Loucy (cell line): ENCODE data around the gene JPH4.

Experiments
- H2AFZ ChIP-seq: fragments of 200-600 bp; sonication (generic); 2 replicates; pipeline ENCODE4 v1.6.0; 2016; ENCODE audit warnings: antibody characterized with exemption, mild to moderate bottlenecking, low read length, moderate library complexity
- H3F3A ChIP-seq: fragments of 200-600 bp; 2 replicates; pipeline ENCODE4 v1.6.0; 2016; ENCODE audit warnings: antibody characterized with exemption, low read depth, mild to moderate bottlenecking
- H3K27me3 ChIP-seq: fragments of 200-600 bp; sonication (generic); 2 replicates; pipeline ENCODE4 v1.6.1; 2014; ENCODE audit warnings: low read length, mild to moderate bottlenecking; ENCODE audit not compliant: insufficient read depth, poor library complexity, severe bottlenecking
- H3K36me3 ChIP-seq: fragments of 200-600 bp; sonication (generic); 2 replicates; pipeline ENCODE4 v1.6.1; 2016; ENCODE audit warnings: low read length; ENCODE audit not compliant: insufficient read depth
- H3K4me1 ChIP-seq: fragments of 200-600 bp; sonication (generic); 2 replicates; pipeline ENCODE4 v1.5.1; 2014; ENCODE audit warnings: low read length, mild to moderate bottlenecking; ENCODE audit not compliant: insufficient read depth, poor library complexity, severe bottlenecking
- H3K4me2 ChIP-seq: fragments of 200-600 bp; sonication (generic); 2 replicates; pipeline ENCODE4 v1.6.0; 2014; ENCODE audit warnings: antibody characterized with exemption, low read length, low read depth, mild to moderate bottlenecking; ENCODE audit not compliant: poor library complexity, severe bottlenecking
- H3K4me3 ChIP-seq: fragments of 200-600 bp; sonication (generic); 2 replicates; pipeline ENCODE4 v1.5.1; 2014; ENCODE audit warnings: low read length, mild to moderate bottlenecking, mixed read lengths; ENCODE audit not compliant: poor library complexity, severe bottlenecking
- H3K79me2 ChIP-seq: fragments of 200-600 bp; sonication (generic); 2 replicates; pipeline ENCODE4 v1.6.1; 2014; ENCODE audit warnings: low read length; ENCODE audit not compliant: insufficient read depth
- H3K9ac ChIP-seq: fragments of 200-600 bp; sonication (generic); 2 replicates; pipeline ENCODE4 v1.6.0; 2014; ENCODE audit warnings: mild to moderate bottlenecking, low read depth, low read length, moderate library complexity; ENCODE audit not compliant: poor library complexity, severe bottlenecking
- H3K9me2 ChIP-seq: fragments of 200-600 bp; sonication (generic); replicated peaks from 2 replicates; pipeline ENCODE4 v1.6.1; 2016; ENCODE audit warnings: low read depth, low read length, mixed read lengths
- H3K9me3 ChIP-seq: fragments of 200-600 bp; sonication (generic); 2 replicates; pipeline ENCODE4 v1.6.1; 2014; ENCODE audit warnings: mild to moderate bottlenecking, antibody characterized with exemption, low read length, low read depth; ENCODE audit not compliant: insufficient read depth
- H4K20me1 ChIP-seq: fragments of 200-600 bp; sonication (generic); 2 replicates; pipeline ENCODE4 v1.6.0; 2014; ENCODE audit warnings: antibody characterized with exemption, low read length, mild to moderate bottlenecking; ENCODE audit not compliant: insufficient read depth, poor library complexity, severe bottlenecking
- EZH2phosphoT487 ChIP-seq: fragments of 200-600 bp; IDR thresholded peaks from 2 replicates; pipeline ENCODE4 v1.6.1; 2018; ENCODE audit warnings: antibody characterized with exemption, mild to moderate bottlenecking, moderate library complexity, borderline replicate concordance
- TF ChIP-seq, protein P1 (sequence below): fragments of 200-600 bp; sonication (generic); conservative IDR thresholded peaks from 2 replicates; pipeline ENCODE4 v1.5.1; 2014; ENCODE audit warnings: mild to moderate bottlenecking, antibody characterized with exemption, low read length

JPH4 gene

DNA sequence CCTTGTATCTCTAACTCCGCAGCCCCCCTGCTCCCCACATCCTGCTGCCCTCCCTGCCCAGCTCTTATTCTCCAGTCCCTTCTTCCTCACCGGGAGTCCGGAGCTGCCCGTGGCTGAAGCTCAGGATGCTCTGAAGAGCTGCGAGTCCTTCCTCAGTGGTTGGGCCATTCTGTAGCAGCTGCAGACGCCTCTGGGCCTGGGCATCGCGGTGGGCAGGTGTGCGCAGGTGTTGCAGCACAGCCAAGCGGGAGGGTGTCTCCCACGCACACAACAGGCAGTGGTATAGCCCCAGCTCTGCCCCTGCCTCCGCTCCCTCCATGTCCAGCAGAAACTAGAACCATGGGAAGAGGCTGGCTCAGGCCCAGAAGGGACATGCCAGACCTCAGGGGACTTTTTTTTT lies 47.2 kb downstream of the JPH4 start:
- TF ChIP-seq, protein P1, sequence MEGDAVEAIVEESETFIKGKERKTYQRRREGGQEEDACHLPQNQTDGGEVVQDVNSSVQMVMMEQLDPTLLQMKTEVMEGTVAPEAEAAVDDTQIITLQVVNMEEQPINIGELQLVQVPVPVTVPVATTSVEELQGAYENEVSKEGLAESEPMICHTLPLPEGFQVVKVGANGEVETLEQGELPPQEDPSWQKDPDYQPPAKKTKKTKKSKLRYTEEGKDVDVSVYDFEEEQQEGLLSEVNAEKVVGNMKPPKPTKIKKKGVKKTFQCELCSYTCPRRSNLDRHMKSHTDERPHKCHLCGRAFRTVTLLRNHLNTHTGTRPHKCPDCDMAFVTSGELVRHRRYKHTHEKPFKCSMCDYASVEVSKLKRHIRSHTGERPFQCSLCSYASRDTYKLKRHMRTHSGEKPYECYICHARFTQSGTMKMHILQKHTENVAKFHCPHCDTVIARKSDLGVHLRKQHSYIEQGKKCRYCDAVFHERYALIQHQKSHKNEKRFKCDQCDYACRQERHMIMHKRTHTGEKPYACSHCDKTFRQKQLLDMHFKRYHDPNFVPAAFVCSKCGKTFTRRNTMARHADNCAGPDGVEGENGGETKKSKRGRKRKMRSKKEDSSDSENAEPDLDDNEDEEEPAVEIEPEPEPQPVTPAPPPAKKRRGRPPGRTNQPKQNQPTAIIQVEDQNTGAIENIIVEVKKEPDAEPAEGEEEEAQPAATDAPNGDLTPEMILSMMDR, result no peak
- no peak for TF ChIP-seq EZH2phosphoT487
- Histone ChIP-seq H3K9ac (peak overlapping the region; percentile 19), H4K20me1 (no peaks in the 10 kb centered on the region), H3K79me2 (no peaks in the 10 kb centered on the region), H3K4me1 (peaks cover 11% of the 10 kb centered on the region), H3K27me3 (no peaks in the 10 kb centered on the region), H3K4me2 (no peak overlapping the region), H3F3A (no peaks in the 10 kb centered on the region), H3K36me3 (no peaks in the 10 kb centered on the region), H3K9me2 (no peaks in the 10 kb centered on the region), H3K9me3 (no peaks in the 10 kb centered on the region), H2AFZ (no peak overlapping the region), H3K4me3 (no peak overlapping the region)

DNA sequence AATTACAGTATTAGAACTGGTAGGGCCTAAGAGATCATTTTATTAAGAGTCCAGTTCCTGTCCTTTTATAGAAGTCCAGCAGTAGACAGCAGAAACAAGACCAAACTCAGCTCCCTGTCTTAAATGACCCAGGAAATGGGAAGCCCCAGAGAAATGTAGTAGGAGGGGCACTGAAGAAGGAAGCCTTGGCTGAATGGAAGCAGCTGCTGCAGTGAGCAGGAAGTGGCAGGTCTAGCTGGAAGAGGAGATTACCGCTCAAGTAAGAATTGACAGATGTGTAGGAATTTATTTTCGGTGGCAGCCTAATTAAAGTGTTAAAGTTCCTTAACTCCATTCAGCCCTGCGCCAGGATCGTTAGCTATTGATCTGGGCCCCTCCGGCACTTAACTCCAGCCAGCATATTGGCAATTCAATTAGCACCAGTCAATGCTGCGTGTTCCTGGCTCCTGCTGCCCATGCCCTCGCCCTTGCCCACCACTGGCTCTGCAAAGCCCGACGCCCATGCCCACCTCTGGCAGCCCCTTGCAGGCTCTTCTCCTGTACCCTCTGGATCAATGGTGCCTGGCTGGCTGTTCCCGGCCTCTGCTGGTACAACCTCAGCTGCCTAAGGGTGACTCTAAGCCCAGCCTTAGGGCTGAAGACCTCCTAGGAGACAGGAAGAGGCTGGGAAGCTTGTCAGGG lies 48.1 kb downstream of the JPH4 start:
- Histone ChIP-seq H3K9ac (peak overlapping the region; percentile 19), H3K36me3 (no peaks in the 10 kb centered on the region), H3K4me3 (no peak overlapping the region), H3F3A (no peaks in the 10 kb centered on the region), H3K4me2 (peak overlapping the region; percentile 31), H3K27me3 (no peaks in the 10 kb centered on the region), H3K9me3 (no peaks in the 10 kb centered on the region), H3K4me1 (peaks cover 11% of the 10 kb centered on the region), H2AFZ (peak overlapping the region; percentile 50), H4K20me1 (no peaks in the 10 kb centered on the region), H3K79me2 (no peaks in the 10 kb centered on the region), H3K9me2 (no peaks in the 10 kb centered on the region)
- no peak for TF ChIP-seq EZH2phosphoT487
- TF ChIP-seq, protein P1, result no peak

- H3F3A ChIP-seq, result no peaks in the 10 kb centered on the region
- no peak overlapping the region for H3K4me3 ChIP-seq
- no peaks in the 10 kb centered on the region for H3K79me2 ChIP-seq
- no peaks in the 10 kb centered on the region for H4K20me1 ChIP-seq
- H3K9ac ChIP-seq, result no peak overlapping the region
- H3K4me1 ChIP-seq, result peaks cover 11% of the 10 kb centered on the region
- no peak for TF ChIP-seq EZH2phosphoT487
- TF ChIP-seq, protein P1, result no peak
- no peaks in the 10 kb centered on the region for H3K27me3 ChIP-seq
- H3K36me3 ChIP-seq, result no peaks in the 10 kb centered on the region
- H2AFZ ChIP-seq, result no peak overlapping the region
- H3K9me2 ChIP-seq, result no peaks in the 10 kb centered on the region
- H3K4me2 ChIP-seq, result no peak overlapping the region
- H3K9me3 ChIP-seq, result no peaks in the 10 kb centered on the region
Observed at GRCh38 chr14:23529016-23529415, 49.6 kb downstream of the JPH4 start.
